Activated T-helper 2 cell treated with anti-CD3 and anti-CD28 coated beads, Interferon-gamma antibody, Interleukin-2, Interleukin-4, amounts not matched to agents 10 μg/mL and 5 μg/mL and 100 μg/mL, durations not matched to agents 14 hours and 24 hours and 36 hours (primary cell): ENCODE measurements around the gene KRT73. TPM values are rescaled to one million over a fixed set of nuclear protein-coding genes. Genes with fewer than 3 reads are reported as not detected.

ENCODE experiments used
- DNase-seq: peaks from one replicate; pipeline ENCODE4 v3.0.0; 2021; ENCODE audit warnings: low spot score
- H3K27ac Mint-ChIP-seq: one replicate; pipeline ENCODE4 v1.8.0; 2021; ENCODE audit warnings: mixed read lengths
- H3K27me3 Mint-ChIP-seq: one replicate; pipeline ENCODE4 v1.8.0; 2021; ENCODE audit warnings: low read depth, mixed read lengths
- H3K36me3 Mint-ChIP-seq: one replicate; pipeline ENCODE4 v1.8.0; 2021; ENCODE audit warnings: low read depth, mixed read lengths
- H3K4me1 Mint-ChIP-seq: one replicate; pipeline ENCODE4 v1.8.0; 2021; ENCODE audit warnings: low read depth, mixed read lengths
- H3K4me3 Mint-ChIP-seq: one replicate; pipeline ENCODE4 v1.8.0; 2021; ENCODE audit warnings: low read depth, mild to moderate bottlenecking, moderate library complexity, mixed read lengths
- H3K9me3 Mint-ChIP-seq: one replicate; pipeline ENCODE4 v1.8.0; 2021; ENCODE audit warnings: mixed read lengths
- intact Hi-C: fragments of 100-400 bp; cut with micrococcal nuclease; formaldehyde crosslinking; loops from one replicate; pipeline ENCODE4 v1.15.1; 2023
- total RNA-seq: library from RNA; stranded (reverse); gene quantifications from 2 replicates; pipeline ENCODE4 v1.2.3, GENCODE V29; 2022

KRT73 gene
- total RNA-seq, 1 donor from 2014 or later, result not detected

DNA sequence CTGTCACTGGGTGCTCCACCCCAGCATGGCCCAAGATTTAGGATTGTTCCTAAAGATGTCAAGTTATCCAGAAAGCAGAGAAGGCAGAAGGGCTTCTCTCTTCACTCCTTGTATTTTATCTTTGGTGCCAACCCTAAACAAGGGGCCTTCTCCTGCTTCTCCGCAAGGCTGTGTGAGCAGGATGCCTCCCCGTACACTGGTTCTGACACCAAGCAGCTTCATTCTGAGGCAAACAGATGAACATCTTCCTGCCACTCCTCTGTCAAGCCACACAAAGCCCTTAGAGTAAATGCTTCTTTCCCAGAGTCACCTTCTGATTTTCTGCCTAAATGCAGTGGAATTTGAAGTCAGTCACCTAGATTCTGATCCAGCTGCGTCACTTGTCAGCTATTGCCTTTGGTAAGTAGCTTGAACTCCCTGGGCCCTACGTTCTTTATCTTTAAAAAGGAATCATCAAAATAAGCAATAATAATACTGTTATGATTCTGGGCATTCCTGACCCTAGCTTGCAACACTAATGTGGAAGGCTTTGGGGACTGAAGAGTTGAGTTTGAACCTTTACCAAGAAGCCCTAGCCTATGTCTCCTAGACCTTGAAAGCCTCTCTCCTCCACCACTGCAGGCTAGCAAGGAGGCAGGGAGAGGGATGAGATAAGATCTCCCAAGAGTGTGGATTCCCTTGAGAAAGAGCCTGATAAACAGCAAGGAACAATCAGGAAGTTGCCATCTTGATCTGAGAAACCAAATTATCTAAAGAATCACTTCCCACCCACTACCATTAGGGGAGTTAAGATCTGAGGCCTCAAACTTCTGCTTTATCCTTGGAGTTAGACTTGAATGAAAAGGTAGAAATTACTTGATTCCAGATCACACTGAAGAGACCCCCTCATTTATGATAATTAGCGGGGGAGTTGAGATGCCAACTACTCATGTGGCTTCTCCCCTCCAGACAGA lies 5.7 kb downstream of the KRT73 start:
- no peaks in the 10 kb centered on the region for H3K36me3 Mint-ChIP-seq
- H3K4me1 Mint-ChIP-seq, result peaks cover 43% of the 10 kb centered on the region
- no peak overlapping the region for H3K4me3 Mint-ChIP-seq
- intact Hi-C loops, result no loop called here
- no peaks in the 10 kb centered on the region for H3K9me3 Mint-ChIP-seq
- H3K27me3 Mint-ChIP-seq, result peaks cover 10% of the 10 kb centered on the region
- no peak for DNase-seq
- no peak overlapping the region for H3K27ac Mint-ChIP-seq

DNA sequence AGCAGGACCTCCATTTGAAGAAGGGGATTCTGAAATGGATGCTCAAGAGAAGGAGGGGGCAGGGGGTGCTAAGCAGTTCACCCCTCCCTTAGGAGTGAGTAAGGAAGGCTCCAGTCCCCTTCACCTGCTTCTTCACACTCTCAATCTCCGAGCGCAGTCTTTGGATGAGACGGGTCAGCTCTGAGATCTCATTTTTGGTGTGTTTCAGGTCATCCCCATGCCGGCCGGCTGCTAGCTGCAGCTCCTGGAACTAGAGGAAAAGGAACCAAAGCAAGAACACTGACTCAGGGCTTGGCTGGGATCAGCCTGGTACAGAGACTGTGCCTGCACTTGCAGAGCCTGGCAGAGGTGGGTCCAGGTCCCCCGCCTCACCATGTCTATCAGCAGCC lies 7.3 kb downstream of the KRT73 start:
- Mint-ChIP-seq H3K36me3 (no peaks in the 10 kb centered on the region), H3K9me3 (no peaks in the 10 kb centered on the region), H3K27ac (no peak overlapping the region), H3K27me3 (peaks cover 6% of the 10 kb centered on the region), H3K4me1 (peaks cover 44% of the 10 kb centered on the region), H3K4me3 (no peak overlapping the region)
- DNase-seq, result no peak
- intact Hi-C loops, result no loop called here

DNA sequence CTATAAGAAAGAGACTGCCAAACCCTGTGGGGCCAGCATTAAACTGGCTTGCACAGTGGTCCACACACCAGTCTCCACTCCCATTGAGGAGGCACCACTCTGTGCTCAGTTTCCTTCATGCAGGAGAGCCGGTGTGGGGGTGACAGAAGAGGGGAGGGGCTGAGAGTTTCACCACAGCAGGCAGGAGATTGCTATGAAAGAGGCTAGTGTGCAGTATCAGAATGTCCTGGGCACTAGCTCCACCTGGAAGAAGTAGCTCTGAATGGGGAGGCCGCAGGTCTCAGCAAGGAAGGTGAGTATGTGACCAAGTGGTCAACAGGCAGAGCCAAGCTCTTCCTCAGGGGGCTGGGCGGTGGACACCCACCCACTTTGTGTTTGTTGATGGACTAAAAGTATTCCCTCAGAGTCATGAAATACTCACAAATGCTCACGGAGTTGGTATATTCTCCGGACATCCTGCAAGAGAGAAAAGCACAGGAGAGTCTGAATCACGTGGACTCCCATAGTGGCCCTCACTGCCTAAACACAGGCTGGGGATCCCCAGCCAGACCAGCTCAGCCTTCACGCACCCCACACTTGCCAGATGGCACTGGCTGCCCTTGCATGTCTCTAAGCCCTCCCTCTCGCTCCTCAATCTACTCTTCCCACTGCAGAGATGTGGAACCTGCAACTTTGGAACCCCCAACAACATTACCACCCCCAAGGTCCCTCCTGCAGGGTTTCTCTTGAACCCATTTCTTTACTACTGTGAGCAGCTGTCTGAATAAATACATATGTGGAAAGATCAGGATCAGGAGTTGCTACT lies 9.3 kb downstream of the KRT73 start:
- H3K4me3 Mint-ChIP-seq, result no peak overlapping the region
- no peaks in the 10 kb centered on the region for H3K9me3 Mint-ChIP-seq
- no peak for DNase-seq
- H3K4me1 Mint-ChIP-seq, result peaks cover 44% of the 10 kb centered on the region
- no peaks in the 10 kb centered on the region for H3K36me3 Mint-ChIP-seq
- H3K27ac Mint-ChIP-seq, result no peak overlapping the region
- intact Hi-C loops, result no loop called here
- H3K27me3 Mint-ChIP-seq, result peaks cover 11% of the 10 kb centered on the region

DNA sequence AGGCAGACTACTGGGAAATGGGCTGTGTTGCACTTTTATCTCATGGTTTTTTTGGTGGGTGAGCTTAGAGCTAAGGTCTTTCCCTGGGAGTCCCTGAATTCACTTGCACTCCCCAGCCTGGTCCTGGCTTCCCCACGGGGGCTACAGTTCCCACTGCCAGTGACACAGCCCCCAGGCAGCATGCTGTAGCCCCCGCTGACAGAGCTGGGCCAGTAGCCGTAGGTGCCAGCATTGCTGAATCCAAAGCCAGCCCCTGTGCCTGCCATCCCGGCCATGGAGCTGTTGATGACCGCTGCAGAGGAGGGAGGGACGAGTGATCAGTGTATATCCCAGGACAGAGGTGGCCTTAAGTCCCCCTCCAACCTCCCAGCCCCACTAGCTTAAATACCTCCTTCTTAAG lies 10.2 kb downstream of the KRT73 start:
- Mint-ChIP-seq H3K36me3 (no peaks in the 10 kb centered on the region), H3K4me1 (peaks cover 39% of the 10 kb centered on the region), H3K4me3 (no peak overlapping the region), H3K9me3 (no peaks in the 10 kb centered on the region), H3K27ac (no peak overlapping the region), H3K27me3 (peaks cover 13% of the 10 kb centered on the region)
- intact Hi-C loops, result no loop called here
- no peak for DNase-seq

DNA sequence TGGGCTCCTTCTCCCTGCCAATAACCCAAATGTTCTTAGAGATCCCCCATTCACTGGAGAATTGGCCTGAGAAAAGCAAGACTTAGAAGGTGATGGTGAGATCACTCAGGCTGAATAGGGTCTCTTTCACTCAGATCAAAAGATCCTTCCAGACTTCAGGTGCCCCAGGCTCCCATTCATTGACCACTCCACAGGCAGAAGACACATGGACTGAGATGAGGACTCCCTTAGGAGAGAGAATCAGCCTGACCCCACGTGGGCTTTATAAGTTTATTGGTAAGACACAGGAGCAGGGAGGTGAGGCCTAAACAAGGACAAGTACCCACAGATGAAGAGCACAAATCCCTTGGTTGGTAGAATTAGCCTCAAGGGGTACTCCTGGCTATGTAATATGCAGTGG lies 11.0 kb downstream of the KRT73 start:
- peaks cover 34% of the 10 kb centered on the region for H3K4me1 Mint-ChIP-seq
- no peak overlapping the region for H3K4me3 Mint-ChIP-seq
- H3K27me3 Mint-ChIP-seq, result peaks cover 13% of the 10 kb centered on the region
- H3K27ac Mint-ChIP-seq, result no peak overlapping the region
- intact Hi-C loops, result no loop called here
- no peaks in the 10 kb centered on the region for H3K9me3 Mint-ChIP-seq
- H3K36me3 Mint-ChIP-seq, result no peaks in the 10 kb centered on the region
- no peak for DNase-seq

DNA sequence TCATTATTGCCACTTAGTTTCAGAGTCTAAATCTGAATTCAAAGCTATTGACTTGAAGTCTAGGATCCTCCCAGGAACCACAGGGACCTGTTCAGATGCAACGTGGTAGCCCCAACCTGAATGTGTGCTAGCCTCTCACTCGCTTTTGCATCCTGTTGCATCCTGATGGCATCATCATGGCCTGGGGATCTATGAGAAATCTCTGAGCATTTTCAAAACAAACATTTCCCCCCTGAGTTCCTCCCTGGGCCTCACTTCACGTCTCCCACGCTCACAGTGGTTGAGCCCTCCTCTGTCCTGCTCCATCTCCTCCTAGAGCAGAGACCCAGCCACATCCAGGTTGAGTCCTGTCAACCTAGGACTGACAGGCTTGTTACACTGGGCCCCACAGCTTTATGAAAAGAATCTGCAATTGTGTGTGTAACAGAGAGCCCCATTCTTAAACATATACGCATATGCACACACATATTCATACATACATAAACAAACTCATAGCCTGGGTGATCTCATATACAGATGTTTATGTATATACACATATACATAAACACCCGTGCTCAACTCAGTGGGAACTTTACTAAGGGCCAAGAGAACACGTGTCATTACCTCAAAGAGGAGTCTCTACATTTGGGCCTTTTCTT lies 11.7 kb downstream of the KRT73 start:
- H3K4me1 Mint-ChIP-seq, result peaks cover 32% of the 10 kb centered on the region
- no peak overlapping the region for H3K27ac Mint-ChIP-seq
- peaks cover 13% of the 10 kb centered on the region for H3K27me3 Mint-ChIP-seq
- no peaks in the 10 kb centered on the region for H3K9me3 Mint-ChIP-seq
- no peak overlapping the region for H3K4me3 Mint-ChIP-seq
- no peak for DNase-seq
- H3K36me3 Mint-ChIP-seq, result no peaks in the 10 kb centered on the region
- intact Hi-C loops, result no loop called here

DNA sequence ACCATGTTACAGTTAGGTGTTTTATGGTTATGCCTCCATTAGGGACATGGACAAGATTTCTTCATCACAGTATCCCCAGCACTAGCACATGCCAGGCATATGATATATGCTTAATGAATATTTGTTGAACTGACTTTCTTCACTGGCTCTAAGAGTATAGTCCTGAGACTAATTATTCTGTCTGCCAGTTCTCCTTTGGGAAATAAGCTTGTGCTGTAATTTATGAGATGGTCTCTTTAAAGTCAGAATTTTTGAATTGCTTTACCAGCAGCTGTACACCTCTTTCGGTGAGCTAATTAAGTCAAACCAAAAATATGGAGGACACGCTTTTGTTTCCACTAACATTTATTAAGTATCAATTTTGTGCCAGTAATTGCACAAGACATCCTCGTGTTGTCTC lies 12.3 kb downstream of the KRT73 start:
- no peaks in the 10 kb centered on the region for H3K36me3 Mint-ChIP-seq
- no peaks in the 10 kb centered on the region for H3K9me3 Mint-ChIP-seq
- H3K4me1 Mint-ChIP-seq, result peaks cover 30% of the 10 kb centered on the region
- peaks cover 13% of the 10 kb centered on the region for H3K27me3 Mint-ChIP-seq
- intact Hi-C loops, result no loop called here
- DNase-seq, result no peak
- no peak overlapping the region for H3K4me3 Mint-ChIP-seq
- H3K27ac Mint-ChIP-seq, result no peak overlapping the region

DNA sequence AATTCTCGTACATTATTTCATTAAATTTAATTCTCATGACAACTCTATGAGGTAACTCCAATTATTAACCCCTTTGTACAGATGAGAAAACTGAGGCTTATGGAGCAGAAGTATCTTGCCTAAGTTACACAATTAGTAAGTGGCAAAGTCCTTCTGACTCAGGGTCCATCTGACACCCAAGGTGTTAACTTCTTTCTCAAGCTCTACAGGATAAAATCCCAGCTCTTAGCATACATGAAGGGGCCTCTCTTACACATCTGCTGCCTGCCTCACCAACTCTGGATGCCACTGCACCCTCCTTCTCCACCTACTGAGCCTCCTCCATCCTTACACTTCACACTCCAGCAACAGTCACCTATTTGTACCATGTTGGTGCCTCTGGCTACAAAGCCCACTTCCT lies 12.8 kb downstream of the KRT73 start:
- Mint-ChIP-seq H3K27me3 (peaks cover 13% of the 10 kb centered on the region), H3K27ac (no peak overlapping the region), H3K4me1 (peaks cover 26% of the 10 kb centered on the region), H3K36me3 (no peaks in the 10 kb centered on the region), H3K9me3 (no peaks in the 10 kb centered on the region), H3K4me3 (no peak overlapping the region)
- intact Hi-C loops, result no loop called here
- DNase-seq, result no peak

DNA sequence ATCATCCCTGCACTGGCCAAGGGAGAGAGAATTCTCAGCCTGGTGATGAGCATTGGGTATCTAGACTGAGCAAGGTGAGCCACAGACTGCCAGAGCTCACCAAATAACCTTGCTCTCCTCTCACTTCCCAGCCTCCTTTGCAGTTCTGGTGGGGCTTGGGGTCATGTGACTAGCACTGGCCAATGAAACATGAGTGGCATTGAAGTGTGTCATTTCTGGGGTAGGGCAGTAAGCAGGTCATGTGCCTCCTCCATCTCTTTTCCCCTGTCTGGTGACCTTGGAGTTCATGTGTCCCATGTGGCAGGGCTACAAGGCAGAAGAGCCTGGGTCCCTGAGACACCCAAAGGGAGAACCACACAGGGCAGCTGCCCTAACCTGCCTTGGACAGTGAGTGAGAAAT lies 13.5 kb downstream of the KRT73 start:
- Mint-ChIP-seq H3K27ac (no peak overlapping the region), H3K36me3 (no peaks in the 10 kb centered on the region), H3K4me1 (peaks cover 21% of the 10 kb centered on the region), H3K9me3 (no peaks in the 10 kb centered on the region), H3K27me3 (peaks cover 17% of the 10 kb centered on the region), H3K4me3 (no peak overlapping the region)
- no peak for DNase-seq
- intact Hi-C loops, result no loop called here

DNA sequence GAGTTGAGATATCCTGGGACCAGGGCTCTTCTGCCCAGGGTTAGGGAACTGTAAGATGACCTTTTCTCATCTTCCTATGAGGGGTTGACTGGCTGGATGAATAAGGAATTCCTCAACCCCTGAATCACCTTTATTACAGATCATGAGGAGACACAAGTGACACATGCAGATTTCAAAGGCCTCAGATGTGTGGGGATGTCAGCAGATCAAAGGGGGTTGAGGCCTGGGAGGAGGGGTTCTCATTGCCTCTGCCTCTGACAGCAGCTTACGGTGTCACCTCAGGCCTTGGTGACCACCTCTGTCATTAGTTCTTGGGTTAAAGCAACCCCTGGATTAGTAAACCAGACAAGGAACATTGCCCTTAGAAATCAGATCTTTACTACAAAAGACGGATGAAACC lies 15.0 kb downstream of the KRT73 start:
- Mint-ChIP-seq H3K27me3 (peaks cover 29% of the 10 kb centered on the region), H3K4me1 (peaks cover 16% of the 10 kb centered on the region), H3K36me3 (no peaks in the 10 kb centered on the region), H3K27ac (no peak overlapping the region), H3K4me3 (no peak overlapping the region), H3K9me3 (no peaks in the 10 kb centered on the region)
- intact Hi-C loops, result no loop called here
- no peak for DNase-seq

DNA sequence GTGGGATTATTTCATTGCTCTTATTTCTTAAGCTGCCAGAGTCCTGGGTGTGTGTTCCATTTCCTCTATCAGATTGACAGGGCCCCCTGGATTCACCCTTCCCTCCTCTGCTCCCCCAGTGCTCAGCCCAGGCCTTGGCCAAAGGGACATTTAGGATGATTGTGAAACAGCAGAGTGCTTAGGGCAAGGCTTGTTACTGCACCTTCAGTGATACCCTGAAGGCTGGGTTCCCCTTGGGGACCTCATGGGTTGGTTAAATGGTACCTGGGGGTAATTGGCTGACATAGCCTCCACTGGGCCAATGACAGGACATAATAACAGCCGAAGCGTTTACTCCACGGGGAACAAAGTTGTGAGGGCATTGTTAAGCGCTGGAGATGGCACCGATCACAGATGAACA lies 15.8 kb downstream of the KRT73 start:
- no peak overlapping the region for H3K27ac Mint-ChIP-seq
- DNase-seq, result no peak
- intact Hi-C loops, result no loop called here

DNA sequence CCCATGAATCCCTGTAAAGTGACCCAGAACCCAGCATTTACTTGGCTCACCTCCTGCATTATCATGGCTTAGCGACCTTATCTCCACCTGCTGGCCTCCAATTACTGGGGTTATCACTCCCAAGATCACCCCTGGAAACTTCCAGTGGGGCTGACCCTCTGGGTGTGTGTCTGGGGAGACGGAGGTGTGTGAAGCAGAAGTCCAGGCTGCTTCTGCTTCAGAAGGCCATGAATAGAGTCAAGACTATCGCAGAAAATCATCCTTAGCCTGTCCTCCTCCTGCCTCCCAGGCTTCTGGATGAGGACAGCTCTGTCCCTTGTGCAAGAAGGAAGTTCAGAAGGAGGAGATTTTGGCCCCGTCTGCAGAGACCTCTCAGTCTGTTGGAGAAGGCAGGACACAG lies 16.7 kb downstream of the KRT73 start:
- Mint-ChIP-seq H3K27ac (no peak overlapping the region), H3K4me3 (no peak overlapping the region), H3K4me1 (peaks cover 11% of the 10 kb centered on the region), H3K36me3 (no peaks in the 10 kb centered on the region), H3K27me3 (peaks cover 30% of the 10 kb centered on the region), H3K9me3 (no peaks in the 10 kb centered on the region)
- intact Hi-C loops, result no loop called here
- no peak for DNase-seq

More for the DNA sequence above, 15.8 kb downstream of the KRT73 start:
- Mint-ChIP-seq H3K9me3 (no peaks in the 10 kb centered on the region), H3K4me1 (peaks cover 13% of the 10 kb centered on the region), H3K36me3 (no peaks in the 10 kb centered on the region), H3K4me3 (no peak overlapping the region), H3K27me3 (peaks cover 27% of the 10 kb centered on the region)
